Mesenteric fat pad (tissue), 1 donor: ENCODE measurements around the gene CHI3L2. TPM values are rescaled to one million over a fixed set of nuclear protein-coding genes. Genes with fewer than 3 reads are reported as not detected.

Experiments used
- DNase-seq: peaks from one replicate; pipeline ENCODE4 v3.0.0-alpha.2; 2020; ENCODE audit warnings: low spot score
- total RNA-seq: library from RNA; stranded (reverse); fragmentation: NEBNext Ultra II Directional; extraction: Animal tissue kit (Norgen Biotek cat#: 25700); gene quantifications from one replicate; pipeline ENCODE4 v1.2.1, GENCODE V29; 2021
- donor health status: DM: yes; HTN: yes; CAD: no.

CHI3L2 gene
- total RNA-seq, 1 donor from 2014 or later, result 12.4 TPM

GRCh38 chr1:111219557-111220286 lies 7.8 kb upstream of the CHI3L2 start:
- no peak for DNase-seq

- DNase-seq, result no peak
Measured at GRCh38 chr1:111220302-111220890, 7.1 kb upstream of the CHI3L2 start.

- no peak for DNase-seq
Measured at GRCh38 chr1:111221276-111221632, 6.3 kb upstream of the CHI3L2 start.

DNA sequence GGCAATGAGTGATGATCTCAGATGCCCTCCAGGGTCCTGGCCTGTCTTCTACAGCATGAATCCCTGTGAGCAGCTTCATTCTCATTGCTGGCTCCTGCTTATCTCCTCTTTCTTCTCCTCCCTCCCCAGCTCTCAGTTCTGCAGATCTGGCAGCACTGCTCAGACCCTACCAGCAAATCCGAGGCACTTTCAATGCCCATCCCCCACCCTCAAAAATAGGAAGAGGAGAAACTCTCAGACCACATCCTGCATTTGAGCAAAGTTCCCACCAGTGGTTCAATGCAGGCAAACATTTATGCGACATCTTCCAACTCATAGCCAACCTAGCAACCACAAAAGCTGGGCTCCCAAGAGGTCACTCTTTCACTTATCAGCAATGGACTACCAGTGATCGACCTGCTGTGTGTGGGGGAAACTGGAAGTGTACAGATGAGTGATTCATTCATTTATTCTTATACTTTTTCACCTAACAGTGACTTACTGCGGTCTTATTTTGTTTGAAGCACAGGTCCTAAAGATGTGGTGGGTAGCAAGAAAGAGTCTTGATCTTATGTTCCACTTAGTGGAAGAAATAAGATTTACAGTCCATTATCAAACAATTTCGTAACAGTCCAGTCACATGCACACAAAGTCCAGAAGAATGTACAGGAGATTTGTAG lies 5.8 kb upstream of the CHI3L2 start:
- no peak for DNase-seq

DNA sequence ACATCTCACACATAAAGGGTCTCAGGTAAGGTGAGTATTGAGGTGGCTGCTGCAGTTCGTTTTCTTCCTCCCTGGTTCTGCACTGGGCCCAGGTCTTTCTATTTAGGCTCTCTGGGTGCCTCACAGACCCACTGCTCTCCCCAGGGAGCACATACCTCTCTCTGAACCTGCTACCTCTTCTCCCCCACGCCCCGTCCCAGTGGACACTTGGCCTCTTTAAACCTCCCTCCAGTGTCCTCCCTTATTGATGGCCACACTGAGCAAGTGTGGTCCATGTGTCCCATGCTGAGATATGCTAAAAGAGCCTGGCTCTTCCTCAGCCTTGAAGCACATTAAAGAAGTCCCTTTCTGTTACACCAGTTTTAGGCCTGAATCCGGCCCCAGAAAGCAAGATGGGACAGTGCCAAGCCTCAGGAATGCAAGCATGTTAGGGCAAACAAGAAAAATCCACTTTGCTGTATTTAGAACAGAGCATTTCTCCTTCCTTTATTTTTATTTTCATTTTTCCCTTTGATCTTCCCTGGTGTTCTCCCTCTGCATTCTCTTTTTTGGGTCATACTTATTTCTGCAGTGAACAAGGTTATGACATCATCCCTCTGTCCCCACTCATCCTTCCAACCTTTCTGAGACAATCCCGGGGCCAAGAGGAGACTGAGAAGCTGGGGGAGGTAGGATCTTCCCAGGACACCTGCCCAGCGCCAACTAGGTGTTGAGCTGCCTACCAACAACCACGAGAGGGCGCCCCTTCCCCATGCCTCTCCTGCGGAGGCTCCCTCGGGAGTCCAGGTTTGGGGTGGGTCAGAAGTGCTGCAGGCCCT lies 5.0 kb upstream of the CHI3L2 start:
- DNase-seq, result no peak

GRCh38 chr1:111223126-111223685 lies 4.3 kb upstream of the CHI3L2 start:
- DNase-seq, result no peak

- no peak for DNase-seq
Measured at GRCh38 chr1:111225091-111225490, 2.4 kb upstream of the CHI3L2 start.

DNA sequence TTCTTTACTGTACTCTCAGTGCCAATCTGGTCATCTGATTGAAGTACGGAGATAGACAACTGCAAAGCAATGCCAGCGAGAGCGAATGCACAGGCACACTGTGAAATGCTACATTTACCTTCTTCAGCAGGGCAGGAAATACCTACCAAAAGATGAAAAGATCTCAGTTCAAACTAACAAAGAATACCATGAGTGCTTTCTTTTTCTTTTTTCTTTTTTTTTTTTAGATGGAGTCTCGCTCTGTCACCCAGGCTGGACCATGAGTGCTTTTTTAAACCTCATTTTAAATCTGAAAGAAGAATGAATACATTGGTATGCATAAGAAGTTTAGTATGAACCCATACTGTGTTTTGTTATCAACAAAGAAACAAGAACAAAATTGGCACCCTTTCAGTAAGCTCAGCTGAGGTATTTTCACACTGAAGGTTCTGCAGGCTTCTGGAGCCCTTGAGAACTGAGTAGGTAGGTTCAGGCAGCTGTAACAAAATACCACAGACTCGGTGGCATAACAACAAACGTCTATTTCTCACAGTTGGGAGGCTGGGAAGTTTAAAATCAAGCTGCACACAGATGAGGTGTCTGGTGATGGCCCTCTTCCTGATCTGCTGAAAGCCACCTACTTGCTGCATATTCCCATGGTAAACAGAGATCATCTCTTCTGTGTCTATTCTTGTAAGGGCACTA lies 1.7 kb upstream of the CHI3L2 start:
- no peak for DNase-seq

GRCh38 chr1:111227851-111228747 lies 586 bp downstream of the CHI3L2 start:
- DNase-seq, result no peak

DNA sequence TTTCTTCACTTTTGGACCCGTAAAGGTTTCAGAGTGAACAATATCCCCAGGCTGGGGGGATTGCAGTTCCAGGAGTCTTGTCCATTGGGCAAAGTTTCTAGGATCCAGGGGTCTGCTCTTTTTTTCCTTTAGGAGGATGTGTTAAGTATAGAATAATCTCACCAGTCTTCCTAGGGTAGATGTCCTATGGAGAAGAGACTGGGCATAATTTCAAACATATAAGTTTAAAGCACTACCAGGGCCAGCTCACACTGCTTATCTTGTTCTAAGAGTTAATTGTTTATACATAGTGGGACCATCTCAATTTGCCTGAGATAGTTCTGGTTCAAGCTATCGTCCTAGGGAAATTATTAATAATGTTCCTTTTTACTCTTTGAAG lies 1.2 kb downstream of the CHI3L2 start:
- DNase-seq, result no peak

DNA sequence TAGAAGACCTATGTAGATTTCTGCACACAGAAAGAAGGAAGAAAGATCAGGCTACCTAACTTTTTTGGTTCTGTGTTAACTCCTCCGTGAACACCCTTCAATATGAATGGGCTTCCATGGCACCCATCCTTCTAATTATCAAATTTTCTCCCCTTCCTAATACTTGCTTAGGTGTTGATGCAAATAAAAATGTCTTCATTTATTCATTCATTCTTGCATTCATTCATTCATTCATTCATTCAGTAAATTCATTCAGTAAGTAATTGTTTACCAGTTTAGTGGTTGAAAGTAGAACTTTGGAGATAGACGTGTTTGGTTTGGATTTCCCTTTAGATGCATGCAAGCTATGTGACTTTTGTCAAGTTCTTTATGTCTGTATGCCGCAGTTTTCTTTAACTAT lies 4.6 kb downstream of the CHI3L2 start:
- no peak for DNase-seq

DNA sequence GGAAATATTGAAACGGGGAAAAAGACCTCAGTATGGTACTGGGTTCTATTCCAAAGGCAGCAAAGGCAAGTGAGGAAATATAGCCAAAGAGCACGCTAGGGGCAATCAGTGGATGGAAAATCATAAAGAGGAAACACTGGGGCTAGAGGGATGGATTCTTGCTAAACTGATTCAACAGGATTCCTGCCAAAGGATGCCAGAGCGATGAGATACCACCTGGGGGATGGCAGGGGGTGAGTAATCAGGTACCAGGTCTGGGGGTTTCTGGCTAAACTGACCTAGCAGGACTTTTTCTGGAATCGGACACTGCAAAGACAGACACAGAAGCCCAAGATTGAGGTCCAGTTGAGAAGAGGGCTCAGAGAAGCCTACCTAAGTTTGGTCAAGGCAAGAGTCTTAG lies 6.7 kb downstream of the CHI3L2 start:
- no peak for DNase-seq

DNA sequence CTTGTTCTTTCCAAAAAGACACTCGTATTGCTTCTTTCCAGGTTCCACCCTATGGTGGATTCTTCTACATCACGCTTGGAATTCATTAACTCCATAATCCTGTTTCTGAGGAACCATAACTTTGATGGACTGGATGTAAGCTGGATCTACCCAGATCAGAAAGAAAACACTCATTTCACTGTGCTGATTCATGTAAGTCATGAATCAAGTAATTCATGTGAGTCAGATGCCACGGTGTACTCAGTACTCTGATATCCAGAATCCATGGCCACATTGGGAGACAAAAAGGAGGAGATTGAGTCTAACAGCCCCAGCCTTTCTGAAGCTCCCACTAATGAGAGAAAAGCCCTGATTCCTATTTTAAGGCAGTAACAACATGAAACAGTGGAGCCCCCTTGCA lies 7.4 kb downstream of the CHI3L2 start:
- DNase-seq, result no peak

DNA sequence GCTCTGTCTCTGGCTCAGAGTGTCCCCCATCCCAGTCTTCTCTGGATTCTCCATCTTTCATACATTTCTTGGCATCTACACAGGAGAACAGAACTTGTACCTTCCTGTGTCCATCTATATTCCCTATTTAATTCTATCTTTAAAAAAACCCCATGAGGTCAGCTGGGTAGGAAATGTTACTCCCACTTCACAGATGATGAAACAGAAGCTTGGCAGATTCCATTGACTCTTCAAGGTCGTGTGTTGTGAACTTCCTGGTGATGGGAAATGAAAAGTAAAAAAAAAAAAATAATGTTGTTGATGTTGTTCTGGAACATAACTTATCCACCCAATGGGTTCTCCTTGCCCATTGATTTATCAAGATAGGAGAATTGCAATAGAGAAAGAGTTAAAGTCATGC lies 8.9 kb downstream of the CHI3L2 start:
- no peak for DNase-seq

DNA sequence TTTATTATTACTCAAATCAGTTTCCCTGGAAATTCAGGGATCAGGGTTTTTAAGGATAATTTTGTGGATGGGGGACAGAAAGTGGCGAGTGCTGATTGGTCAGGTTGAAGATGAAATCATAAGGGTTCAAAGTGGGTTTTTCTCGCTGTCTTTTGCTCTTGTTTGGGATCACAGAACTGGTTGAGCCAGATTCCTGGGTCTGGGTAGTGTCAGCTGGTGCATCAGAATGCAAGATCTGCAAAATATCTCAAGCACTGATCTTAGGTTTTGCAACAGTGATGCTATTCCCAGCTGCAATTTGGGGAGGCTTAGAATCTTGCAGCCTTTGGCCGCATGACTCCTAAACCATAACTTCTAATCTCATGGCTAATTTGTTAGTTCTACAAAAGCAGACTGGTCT lies 9.3 kb downstream of the CHI3L2 start:
- no peak for DNase-seq

DNA sequence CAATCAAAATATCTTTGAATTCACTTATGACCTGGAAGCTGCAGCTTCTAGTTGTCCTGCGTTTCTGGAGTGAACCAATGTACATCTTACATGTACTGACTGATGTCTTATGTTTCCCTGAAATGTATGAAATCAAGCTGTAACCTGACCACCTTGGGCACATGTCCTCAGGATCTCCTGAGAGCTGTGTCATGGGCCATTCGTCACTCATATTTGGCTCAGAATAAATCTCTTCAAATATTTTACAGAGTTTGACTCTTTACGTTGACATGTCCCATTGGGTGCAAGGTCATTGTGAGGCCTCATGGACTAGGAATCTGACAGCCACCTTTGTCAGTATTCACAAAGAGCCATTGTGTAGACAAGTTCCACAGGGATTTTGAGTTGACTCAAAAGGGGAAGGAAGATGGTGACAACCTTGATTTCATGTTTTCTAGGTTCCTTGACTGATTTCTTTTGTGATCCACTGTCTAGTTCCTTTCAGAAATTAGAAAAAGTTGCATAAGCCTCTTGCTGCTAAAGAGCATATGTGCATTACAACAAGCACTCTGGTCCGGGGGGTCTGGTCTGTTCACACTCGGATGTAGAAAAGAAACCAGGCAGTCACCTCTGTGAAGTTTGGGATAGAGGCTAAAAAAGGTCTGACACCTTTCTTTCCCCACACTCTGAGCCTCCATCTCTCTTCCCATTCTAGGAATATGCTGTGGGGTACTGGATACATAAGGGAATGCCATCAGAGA lies 10.7 kb downstream of the CHI3L2 start:
- no peak for DNase-seq

- DNase-seq, result no peak
Measured at GRCh38 chr1:111241797-111242196, 14.3 kb downstream of the CHI3L2 start.

DNA sequence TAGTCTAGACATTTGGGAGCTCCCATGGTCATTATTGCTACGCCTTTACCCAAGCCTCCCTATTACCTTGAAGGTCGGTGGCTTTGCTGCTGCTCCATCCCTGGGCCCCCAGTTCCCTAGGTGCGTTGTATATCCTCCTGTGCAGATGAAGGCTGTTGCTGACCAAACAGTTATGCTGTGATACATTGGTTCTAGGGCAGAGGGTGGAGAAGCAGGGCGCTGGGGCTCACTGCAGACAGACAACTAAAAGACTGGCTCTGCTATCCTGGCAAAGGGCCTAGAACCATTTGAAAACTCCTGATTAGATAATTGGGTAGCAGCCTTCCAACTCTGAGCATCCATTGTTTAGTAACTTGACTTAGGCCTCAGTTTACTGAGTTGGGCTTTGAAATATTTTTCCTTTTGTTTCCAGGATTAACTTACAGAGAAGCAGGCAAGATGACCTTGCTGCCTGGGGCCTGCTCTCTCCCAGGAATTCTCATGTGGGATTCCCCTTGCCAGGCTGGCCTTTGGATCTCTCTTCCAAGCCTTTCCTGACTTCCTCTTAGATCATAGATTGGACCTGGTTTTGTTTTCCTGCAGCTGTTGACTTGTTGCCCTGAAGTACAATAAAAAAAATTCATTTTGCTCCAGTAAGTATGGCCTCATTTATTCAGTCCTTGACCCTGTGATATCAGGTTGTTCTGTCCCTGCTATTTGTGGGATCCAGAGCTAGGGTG lies 15.5 kb downstream of the CHI3L2 start:
- no peak for DNase-seq
